Measurements from ENCODE around the gene AFTPH.
A peak's percentile ranks its signal among the peaks of the same experiment; 100 is the strongest.

DNA sequence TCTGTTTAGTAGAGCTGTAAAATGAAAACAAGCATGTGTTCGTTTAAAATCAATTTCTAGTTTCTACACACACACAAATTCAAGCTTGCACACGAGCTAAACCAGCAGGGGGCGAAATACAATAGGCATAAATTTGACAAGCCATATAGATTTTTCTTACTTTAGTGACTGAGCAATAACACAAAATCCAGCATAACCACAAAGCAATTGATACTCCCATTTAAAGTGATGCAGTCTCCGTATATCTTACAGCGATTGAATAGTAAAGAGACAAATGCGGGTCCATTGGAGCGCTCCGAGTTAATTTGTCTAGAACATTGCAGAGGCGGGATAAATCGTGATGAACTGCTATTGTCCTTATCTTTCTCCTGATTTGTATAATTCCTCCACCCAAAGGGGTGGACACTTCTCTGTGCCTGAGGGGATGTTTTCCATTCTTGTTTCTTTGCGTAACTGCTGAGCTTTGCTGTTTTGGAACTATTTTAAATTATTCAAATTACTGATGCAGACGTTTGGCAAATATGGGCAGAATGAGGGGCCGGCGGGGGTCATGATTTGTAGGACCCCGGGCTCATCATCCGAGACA, 1.2 kb upstream of the AFTPH start:
- TF ChIP-seq EZH2phosphoT487 (IDR thresholded peaks at IDR 0.05; ENCODE audit: borderline replicate concordance, low read depth) = no peak
- TF ChIP-seq, protein P1, sequence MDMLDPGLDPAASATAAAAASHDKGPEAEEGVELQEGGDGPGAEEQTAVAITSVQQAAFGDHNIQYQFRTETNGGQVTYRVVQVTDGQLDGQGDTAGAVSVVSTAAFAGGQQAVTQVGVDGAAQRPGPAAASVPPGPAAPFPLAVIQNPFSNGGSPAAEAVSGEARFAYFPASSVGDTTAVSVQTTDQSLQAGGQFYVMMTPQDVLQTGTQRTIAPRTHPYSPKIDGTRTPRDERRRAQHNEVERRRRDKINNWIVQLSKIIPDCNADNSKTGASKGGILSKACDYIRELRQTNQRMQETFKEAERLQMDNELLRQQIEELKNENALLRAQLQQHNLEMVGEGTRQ (IDR thresholded peaks at IDR 0.05; ENCODE audit: borderline replicate concordance, low read depth, low read length) = no peak
- TF ChIP-seq POLR2AphosphoS5 (IDR thresholded peaks at IDR 0.05; ENCODE audit: low read depth, low read length) = no peak
- TF ChIP-seq, protein P2, sequence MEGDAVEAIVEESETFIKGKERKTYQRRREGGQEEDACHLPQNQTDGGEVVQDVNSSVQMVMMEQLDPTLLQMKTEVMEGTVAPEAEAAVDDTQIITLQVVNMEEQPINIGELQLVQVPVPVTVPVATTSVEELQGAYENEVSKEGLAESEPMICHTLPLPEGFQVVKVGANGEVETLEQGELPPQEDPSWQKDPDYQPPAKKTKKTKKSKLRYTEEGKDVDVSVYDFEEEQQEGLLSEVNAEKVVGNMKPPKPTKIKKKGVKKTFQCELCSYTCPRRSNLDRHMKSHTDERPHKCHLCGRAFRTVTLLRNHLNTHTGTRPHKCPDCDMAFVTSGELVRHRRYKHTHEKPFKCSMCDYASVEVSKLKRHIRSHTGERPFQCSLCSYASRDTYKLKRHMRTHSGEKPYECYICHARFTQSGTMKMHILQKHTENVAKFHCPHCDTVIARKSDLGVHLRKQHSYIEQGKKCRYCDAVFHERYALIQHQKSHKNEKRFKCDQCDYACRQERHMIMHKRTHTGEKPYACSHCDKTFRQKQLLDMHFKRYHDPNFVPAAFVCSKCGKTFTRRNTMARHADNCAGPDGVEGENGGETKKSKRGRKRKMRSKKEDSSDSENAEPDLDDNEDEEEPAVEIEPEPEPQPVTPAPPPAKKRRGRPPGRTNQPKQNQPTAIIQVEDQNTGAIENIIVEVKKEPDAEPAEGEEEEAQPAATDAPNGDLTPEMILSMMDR (IDR thresholded peaks at IDR 0.05) = peak; percentile 95
- TF ChIP-seq, protein P3, sequence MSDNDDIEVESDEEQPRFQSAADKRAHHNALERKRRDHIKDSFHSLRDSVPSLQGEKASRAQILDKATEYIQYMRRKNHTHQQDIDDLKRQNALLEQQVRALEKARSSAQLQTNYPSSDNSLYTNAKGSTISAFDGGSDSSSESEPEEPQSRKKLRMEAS (IDR thresholded peaks at IDR 0.05; ENCODE audit: low read depth) = no peak
- TF ChIP-seq YY1 (IDR thresholded peaks at IDR 0.05; ENCODE audit: low read depth) = no peak; the same call in 1 of the 2 replicates
- no peak for TF ChIP-seq FOXM1 (IDR thresholded peaks at IDR 0.05; ENCODE audit: low read depth)
- no peak for TF ChIP-seq TAF1 (IDR thresholded peaks at IDR 0.05; ENCODE audit: borderline replicate concordance, low read depth, low read length)
- TF ChIP-seq FOSL2 (IDR thresholded peaks at IDR 0.05; ENCODE audit: borderline replicate concordance, low read depth) = no peak
- TF ChIP-seq EP300 (IDR thresholded peaks at IDR 0.05; ENCODE audit: borderline replicate concordance in 1 of 2, low read depth in 1 of 2, low read length in 1 of 2) = no peak
- 0 out of 2 replicates have a peak, but pooled peaks have one; percentile 48 for TF ChIP-seq SIN3A (IDR thresholded peaks at IDR 0.05; ENCODE audit: borderline replicate concordance, low read depth, low read length)
